HUES64 (cell line): ENCODE data around the gene LSM2.

Experiments used
- H3K27ac ChIP-seq: 2 replicates; pipeline ENCODE4 v1.7.0; 2013; ENCODE audit warnings: low read depth, low read length, inconsistent platforms
- H3K27me3 ChIP-seq: 2 replicates; pipeline ENCODE4 v1.6.1; 2013; ENCODE audit warnings: mild to moderate bottlenecking, low read length; ENCODE audit not compliant: insufficient read depth
- H3K36me3 ChIP-seq: 2 replicates; pipeline ENCODE4 v1.6.1; 2013; ENCODE audit warnings: mild to moderate bottlenecking, low read length; ENCODE audit not compliant: insufficient read depth
- H3K4me1 ChIP-seq: 2 replicates; pipeline ENCODE4 v1.6.1; 2013; ENCODE audit warnings: mild to moderate bottlenecking, low read length, moderate library complexity; ENCODE audit not compliant: insufficient read depth
- H3K4me3 ChIP-seq: 2 replicates; pipeline ENCODE4 v1.5.1; 2013; ENCODE audit warnings: mild to moderate bottlenecking, low read length, moderate library complexity
- H3K9ac ChIP-seq: 2 replicates; pipeline ENCODE4 v1.6.1; 2013; ENCODE audit warnings: mild to moderate bottlenecking, low read depth, low read length
- H3K9me3 ChIP-seq: 2 replicates; pipeline ENCODE4 v1.6.1; 2013; ENCODE audit warnings: low read depth, low read length; ENCODE audit not compliant: insufficient read depth
- whole genome bisulfite sequencing: fragments of 150-250, 120-280 bp; methylation state at CpG from one replicate; pipeline ENCODE4 v1.1.7; 2013; ENCODE audit warnings: missing lambda C conversion rate; 5-methylcytosine and 5-hydroxymethylcytosine counted together

LSM2 gene

GRCh38 chr6:31769684-31770371 lies 36.9 kb downstream of the LSM2 start:
- Histone ChIP-seq H3K9ac (no peak overlapping the region), H3K27ac (no peak overlapping the region), H3K36me3 (no peaks in the 10 kb centered on the region), H3K27me3 (no peaks in the 10 kb centered on the region), H3K4me3 (no peak overlapping the region), H3K4me1 (peaks cover 4% of the 10 kb centered on the region; the same call in 1 of the 2 replicates), H3K9me3 (no peaks in the 10 kb centered on the region)
- 79% methylated on average over 11 of the region's 12 CpGs for WGBS

DNA sequence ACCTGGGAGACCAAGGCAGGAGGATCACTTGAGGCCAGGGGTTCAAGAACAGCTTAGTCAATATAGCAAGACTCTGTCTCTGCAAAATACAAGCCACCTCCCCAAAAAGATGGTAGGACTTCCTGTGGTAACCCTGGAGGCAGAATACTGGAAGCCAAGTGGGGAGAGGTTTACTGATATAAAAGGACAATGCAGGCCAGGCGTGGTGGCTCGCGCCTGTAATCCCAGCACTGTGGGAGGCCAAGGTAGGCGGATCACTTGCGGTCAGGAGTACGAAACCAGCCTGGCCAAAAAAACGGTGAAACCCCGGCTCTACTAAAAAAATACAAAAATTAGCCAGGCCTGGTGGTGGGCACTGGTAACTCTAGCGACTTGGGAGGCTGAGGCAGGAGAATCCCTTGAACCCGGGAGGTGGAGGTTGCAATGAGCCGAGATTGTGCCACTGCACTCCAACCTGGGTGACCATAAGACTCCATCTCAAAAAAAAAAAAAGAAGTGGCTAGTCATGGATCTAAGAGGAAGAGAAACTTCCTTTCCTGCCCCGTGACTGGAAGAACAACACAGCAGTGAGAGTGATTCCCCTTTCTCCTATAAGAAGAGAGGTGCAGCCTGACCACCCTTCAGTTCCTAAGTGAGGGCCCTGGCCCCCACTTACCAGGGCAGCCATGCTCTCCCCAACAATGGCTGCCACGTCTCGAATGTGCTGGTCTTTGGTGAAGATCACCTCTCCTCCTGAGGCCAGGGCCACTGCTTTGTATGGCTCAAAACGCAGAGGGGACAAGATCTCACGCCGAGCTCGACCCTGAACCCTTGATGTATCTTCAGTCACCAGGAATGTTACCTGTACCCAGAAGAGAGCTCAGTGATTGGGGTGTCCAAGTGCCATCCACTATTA lies 38.2 kb downstream of the LSM2 start:
- H3K9me3 ChIP-seq, result no peaks in the 10 kb centered on the region
- H3K27me3 ChIP-seq, result no peaks in the 10 kb centered on the region
- H3K9ac ChIP-seq, result no peak overlapping the region
- WGBS, result 93% methylated on average over 18 of the region's 18 CpGs
- peaks cover 4% of the 10 kb centered on the region; the same call in 1 of the 2 replicates for H3K4me1 ChIP-seq
- H3K36me3 ChIP-seq, result no peaks in the 10 kb centered on the region
- H3K27ac ChIP-seq, result no peak overlapping the region
- no peak overlapping the region for H3K4me3 ChIP-seq

GRCh38 chr6:31767096-31767645 lies 39.6 kb downstream of the LSM2 start:
- Histone ChIP-seq H3K4me3 (no peak overlapping the region), H3K27me3 (no peaks in the 10 kb centered on the region), H3K27ac (no peak overlapping the region), H3K9ac (no peak overlapping the region), H3K4me1 (peaks cover 8% of the 10 kb centered on the region; the same call in 1 of the 2 replicates), H3K36me3 (peaks cover 6% of the 10 kb centered on the region; the same call in 1 of the 2 replicates), H3K9me3 (no peaks in the 10 kb centered on the region)
- WGBS, result 86% methylated on average over 6 of the region's 6 CpGs

DNA sequence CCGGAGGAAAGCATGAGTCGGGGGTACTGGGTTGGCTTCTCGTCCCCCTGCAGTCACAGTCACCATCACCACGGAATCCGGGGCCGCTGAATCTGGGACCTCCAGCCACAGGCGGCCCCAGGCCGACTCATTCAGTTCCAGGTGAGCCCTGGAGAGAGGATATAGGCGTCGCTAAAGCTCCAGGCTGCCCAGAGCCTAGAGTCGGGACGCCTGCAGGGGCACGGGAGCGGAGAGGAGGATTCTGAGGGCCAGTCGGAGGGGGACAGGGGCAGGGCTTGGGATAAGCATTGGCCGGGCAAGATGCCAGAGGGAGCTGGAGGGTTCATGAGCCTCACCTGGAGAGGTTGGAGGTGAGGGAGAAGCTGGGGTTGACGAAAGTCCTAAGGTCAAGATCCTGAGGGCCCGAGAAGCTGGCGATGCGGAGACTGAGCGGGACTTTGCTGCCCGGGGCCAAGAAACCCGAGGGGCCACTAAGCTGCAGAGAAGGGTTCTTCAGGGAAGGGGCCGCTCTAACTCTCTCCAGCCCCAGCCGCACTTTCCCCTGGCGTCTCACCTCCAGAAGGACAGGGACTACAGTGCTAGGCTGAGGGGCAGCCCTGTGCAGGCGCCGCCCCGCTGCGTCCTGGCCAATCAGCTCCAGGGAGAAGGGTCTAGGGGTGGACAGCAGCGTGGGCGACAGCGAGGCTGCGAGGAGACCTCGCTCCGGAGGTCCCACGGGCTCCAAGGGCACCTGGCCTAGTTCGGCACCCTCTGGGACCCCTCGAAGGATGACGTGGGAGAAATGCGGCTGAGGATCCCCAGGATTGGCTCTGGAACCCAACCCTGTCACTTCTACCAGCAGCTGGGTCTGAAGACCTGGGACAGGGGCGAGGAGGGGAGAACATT lies 40.6 kb downstream of the LSM2 start:
- Histone ChIP-seq H3K9me3 (no peaks in the 10 kb centered on the region), H3K9ac (0 out of 2 replicates have a peak overlapping the region, but pooled peaks have one; percentile 34), H3K4me3 (peak overlapping the region; percentile 49), H3K27me3 (no peaks in the 10 kb centered on the region), H3K27ac (no peak overlapping the region), H3K4me1 (peaks cover 8% of the 10 kb centered on the region; the same call in 1 of the 2 replicates), H3K36me3 (peaks cover 13% of the 10 kb centered on the region; the same call in 1 of the 2 replicates)
- 44% methylated on average over 42 of the region's 42 CpGs for WGBS

GRCh38 chr6:31765559-31765909 lies 41.2 kb downstream of the LSM2 start:
- Histone ChIP-seq H3K27ac (no peak overlapping the region), H3K36me3 (peaks cover 18% of the 10 kb centered on the region; the same call in 1 of the 2 replicates), H3K4me3 (no peak overlapping the region), H3K27me3 (no peaks in the 10 kb centered on the region), H3K4me1 (peaks cover 8% of the 10 kb centered on the region; the same call in 1 of the 2 replicates), H3K9ac (0 out of 2 replicates have a peak overlapping the region, but pooled peaks have one; percentile 13), H3K9me3 (no peaks in the 10 kb centered on the region)
- 95% methylated on average over 9 of the region's 9 CpGs for WGBS

DNA sequence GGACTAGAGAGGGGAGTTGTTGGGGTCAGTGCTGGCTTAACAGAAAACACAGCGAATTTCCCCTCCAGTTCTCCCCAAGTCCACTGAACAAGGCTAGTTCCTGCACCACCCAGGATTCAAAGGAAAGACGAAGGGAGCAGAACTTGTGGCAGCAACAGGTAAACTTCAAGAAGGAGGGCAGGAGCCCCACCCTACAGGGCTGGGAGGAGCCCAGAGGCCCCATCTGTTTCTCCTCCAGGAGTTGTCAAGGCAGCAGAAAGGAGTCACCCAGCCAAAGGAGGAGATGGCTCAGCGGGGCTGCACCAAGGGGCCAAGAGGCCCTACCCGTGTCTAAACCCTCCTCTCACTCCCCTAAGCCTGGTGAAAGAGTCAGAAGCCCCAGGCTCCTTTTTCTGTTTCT lies 42.6 kb downstream of the LSM2 start:
- Histone ChIP-seq H3K9me3 (no peaks in the 10 kb centered on the region), H3K27me3 (no peaks in the 10 kb centered on the region), H3K36me3 (peaks cover 31% of the 10 kb centered on the region; the same call in 1 of the 2 replicates), H3K9ac (no peak overlapping the region), H3K4me1 (peaks cover 8% of the 10 kb centered on the region; the same call in 1 of the 2 replicates), H3K4me3 (no peak overlapping the region), H3K27ac (no peak overlapping the region)
- 84% methylated on average over 4 of the region's 4 CpGs for WGBS

DNA sequence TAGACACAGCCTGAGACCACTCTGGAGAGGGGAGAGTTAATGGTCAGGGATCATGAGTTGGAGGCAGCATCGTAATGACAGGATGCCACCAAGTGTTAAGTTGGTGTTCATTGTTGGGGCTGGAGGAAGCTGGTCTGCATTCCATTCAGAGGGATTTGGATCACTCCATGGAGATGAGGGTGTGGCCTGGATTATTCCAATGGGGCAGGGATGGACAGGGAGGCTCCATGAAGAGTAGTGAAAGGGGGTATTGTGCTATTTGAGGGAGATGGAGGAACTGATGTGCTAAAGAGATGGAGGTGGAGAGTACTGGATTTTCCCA lies 43.2 kb downstream of the LSM2 start:
- no peak overlapping the region for H3K4me3 ChIP-seq
- H3K36me3 ChIP-seq, result peaks cover 33% of the 10 kb centered on the region; the same call in 1 of the 2 replicates
- H3K4me1 ChIP-seq, result peaks cover 8% of the 10 kb centered on the region; the same call in 1 of the 2 replicates
- H3K9me3 ChIP-seq, result no peaks in the 10 kb centered on the region
- H3K27me3 ChIP-seq, result no peaks in the 10 kb centered on the region
- 38% methylated on average over 1 of the region's 1 CpG for WGBS
- no peak overlapping the region for H3K27ac ChIP-seq
- 0 out of 2 replicates have a peak overlapping the region, but pooled peaks have one; percentile 1 for H3K9ac ChIP-seq

DNA sequence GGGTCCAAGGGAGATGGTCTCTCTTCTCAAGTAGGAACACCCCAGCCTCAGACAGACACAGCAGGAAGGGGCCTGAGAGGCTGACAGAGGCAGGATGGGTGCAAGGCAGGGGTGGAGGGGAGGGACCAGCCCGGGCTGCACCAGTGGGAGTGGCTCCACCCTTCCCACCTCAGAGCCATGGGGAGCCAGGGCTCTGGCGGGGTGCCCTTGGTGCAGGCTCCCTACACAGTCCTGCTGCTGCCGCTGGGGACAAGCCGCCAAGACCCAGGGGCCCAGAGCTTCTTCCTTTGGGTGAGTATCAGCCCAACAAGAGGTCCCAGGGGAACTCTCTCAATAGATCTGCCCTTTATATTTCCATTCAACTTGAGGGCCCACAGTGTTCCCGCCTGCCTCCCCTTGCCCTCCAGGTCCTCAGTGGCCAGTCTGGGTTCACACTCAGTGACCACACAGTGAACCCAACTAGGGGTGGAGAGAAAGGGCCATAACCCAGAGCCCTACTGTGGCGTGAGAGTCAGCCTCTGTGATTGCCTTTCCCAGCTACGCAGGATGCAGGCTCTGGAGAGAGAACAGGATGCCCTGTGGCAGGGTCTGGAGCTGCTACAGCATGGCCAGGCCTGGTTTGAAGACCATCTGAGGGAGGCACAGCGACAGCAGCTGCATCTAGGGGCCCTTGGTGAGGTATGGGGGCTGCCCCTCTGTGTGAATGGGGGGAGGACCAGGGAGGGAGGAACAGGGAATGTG lies 43.7 kb downstream of the LSM2 start:
- peaks cover 8% of the 10 kb centered on the region; the same call in 1 of the 2 replicates for H3K4me1 ChIP-seq
- H3K9ac ChIP-seq, result 0 out of 2 replicates have a peak overlapping the region, but pooled peaks have one; percentile 1
- H3K9me3 ChIP-seq, result no peaks in the 10 kb centered on the region
- peaks cover 34% of the 10 kb centered on the region; the same call in 1 of the 2 replicates for H3K36me3 ChIP-seq
- peak overlapping the region; percentile 51; the same call in 1 of the 2 replicates for H3K27ac ChIP-seq
- H3K27me3 ChIP-seq, result no peaks in the 10 kb centered on the region
- H3K4me3 ChIP-seq, result no peak overlapping the region
- WGBS, result 83% methylated on average over 8 of the region's 8 CpGs

GRCh38 chr6:31762356-31762755 lies 44.4 kb downstream of the LSM2 start, which contains the start of gene SAPCD1:
Gene SAPCD1 (plus strand): TSS chr6:31762656. CDS start chr6:31763055, 399 bp downstream.
- H3K9me3 ChIP-seq, result no peaks in the 10 kb centered on the region
- no peaks in the 10 kb centered on the region for H3K27me3 ChIP-seq
- H3K27ac ChIP-seq, result peak within 1 kb of the TSS; percentile 51; the same call in 1 of the 2 replicates
- WGBS, result 85% methylated on average over 3 of the region's 4 CpGs
- H3K36me3 ChIP-seq, result peaks cover 36% of the 10 kb centered on the region; the same call in 1 of the 2 replicates
- H3K4me3 ChIP-seq, result no peak within 1 kb of the TSS
- peaks cover 8% of the 10 kb centered on the region; the same call in 1 of the 2 replicates for H3K4me1 ChIP-seq
- 0 out of 2 replicates have a peak within 1 kb of the TSS, but pooled peaks have one; percentile 1 for H3K9ac ChIP-seq
